ENCODE data around the gene MSLN. TPM values are rescaled to one million over a fixed set of nuclear protein-coding genes. Genes with fewer than 3 reads are reported as not detected.

The MSLN gene
- total and polyA plus RNA-seq, 2 experiments from 2014 or later: 0.10 TPM; not detected in 1

- H3K4me3 ChIP-seq: no peak overlapping the region
- DNase-seq (ENCODE audit: low spot score) (no peak), ATAC-seq (no peak)
- H3K79me2 ChIP-seq (replicated peaks; ENCODE audit: insufficient read depth): peaks cover 11% of the 10 kb centered on the region; the same call in 1 of the 2 replicates
- no peak overlapping the region for H2AFZ ChIP-seq
- H3F3A ChIP-seq (replicated peaks; ENCODE audit: low read depth): no peaks in the 10 kb centered on the region
- Mint-ChIP-seq H3K4me3 (no peak overlapping the region), H3K27ac (no peak overlapping the region), H3K4me1 (no peaks in the 10 kb centered on the region), H3K36me3 (ENCODE audit: low read depth) (peaks cover 35% of the 10 kb centered on the region), H3K9me3 (no peaks in the 10 kb centered on the region; the same call in 2 of the 3 replicates), H3K27me3 (ENCODE audit: insufficient read depth, low read depth, poor library complexity) (peaks cover 13% of the 10 kb centered on the region)
- no peaks in the 10 kb centered on the region for H3K9me2 ChIP-seq (ENCODE audit: insufficient read depth)
- H3K4me2 ChIP-seq: no peak overlapping the region
- no peaks in the 10 kb centered on the region; the same call in 1 of the 2 replicates for H3K36me3 ChIP-seq (ENCODE audit: insufficient read depth)
- no peaks in the 10 kb centered on the region for H3K4me1 ChIP-seq (ENCODE audit: insufficient read depth)
- TF ChIP-seq NANOG (IDR thresholded peaks at IDR 0.05; ENCODE audit: borderline replicate concordance) (no peak), EZH2phosphoT487 (IDR thresholded peaks at IDR 0.05; ENCODE audit: unreplicated experiment) (no peak), CREB1 (CRISPR knock-in tag; IDR thresholded peaks at IDR 0.05; ENCODE audit: low read depth) (no peak), REST (IDR thresholded peaks at IDR 0.05; ENCODE audit: unreplicated experiment) (no peak), ETS1 (IDR thresholded peaks at IDR 0.05) (no peak), CTCF (conservative IDR thresholded peaks at IDR 0.05; ENCODE audit: low read depth in 2 of 2) (no peak), JUNB (IDR thresholded peaks at IDR 0.05; ENCODE audit: unreplicated experiment) (no peak), EZH2 (IDR thresholded peaks at IDR 0.05; ENCODE audit: low read depth, unreplicated experiment) (no peak), POLR2AphosphoS5 (IDR thresholded peaks at IDR 0.05; ENCODE audit: low read depth) (no peak), ZNF114 (CRISPR knock-in tag; IDR thresholded peaks at IDR 0.05) (no peak)
- H3K27me3 ChIP-seq (ENCODE audit: insufficient read depth): no peaks in the 10 kb centered on the region
- peaks cover 15% of the 10 kb centered on the region for H4K20me1 ChIP-seq (replicated peaks; ENCODE audit: insufficient read depth)
- no peak overlapping the region for H3K27ac ChIP-seq (ENCODE audit: low read depth)
Measured at GRCh38 chr16:793414-793813, 32.9 kb downstream of the MSLN start.
